ENCODE measurements around the gene XKR7.

Gene XKR7

DNA sequence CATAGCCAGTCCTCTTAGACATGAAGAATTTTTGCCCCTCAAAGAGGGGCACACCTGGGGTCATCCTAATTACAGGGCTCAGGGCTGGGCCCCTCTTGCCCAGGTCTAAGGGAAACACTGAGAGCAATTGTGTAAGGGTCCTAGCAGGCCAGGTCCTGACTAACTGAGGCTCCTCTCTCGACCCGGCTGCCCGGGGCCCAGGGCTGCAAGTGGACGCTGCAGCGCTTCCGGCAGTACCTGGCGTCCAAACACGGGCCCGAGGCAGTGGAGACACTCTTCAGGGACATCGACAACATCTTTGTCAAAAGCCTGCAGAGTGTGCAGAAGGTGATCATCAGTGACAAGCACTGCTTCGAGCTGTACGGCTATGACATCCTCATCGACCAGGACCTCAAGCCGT lies 33.5 kb upstream of the XKR7 start:
- no peak for ATAC-seq

DNA sequence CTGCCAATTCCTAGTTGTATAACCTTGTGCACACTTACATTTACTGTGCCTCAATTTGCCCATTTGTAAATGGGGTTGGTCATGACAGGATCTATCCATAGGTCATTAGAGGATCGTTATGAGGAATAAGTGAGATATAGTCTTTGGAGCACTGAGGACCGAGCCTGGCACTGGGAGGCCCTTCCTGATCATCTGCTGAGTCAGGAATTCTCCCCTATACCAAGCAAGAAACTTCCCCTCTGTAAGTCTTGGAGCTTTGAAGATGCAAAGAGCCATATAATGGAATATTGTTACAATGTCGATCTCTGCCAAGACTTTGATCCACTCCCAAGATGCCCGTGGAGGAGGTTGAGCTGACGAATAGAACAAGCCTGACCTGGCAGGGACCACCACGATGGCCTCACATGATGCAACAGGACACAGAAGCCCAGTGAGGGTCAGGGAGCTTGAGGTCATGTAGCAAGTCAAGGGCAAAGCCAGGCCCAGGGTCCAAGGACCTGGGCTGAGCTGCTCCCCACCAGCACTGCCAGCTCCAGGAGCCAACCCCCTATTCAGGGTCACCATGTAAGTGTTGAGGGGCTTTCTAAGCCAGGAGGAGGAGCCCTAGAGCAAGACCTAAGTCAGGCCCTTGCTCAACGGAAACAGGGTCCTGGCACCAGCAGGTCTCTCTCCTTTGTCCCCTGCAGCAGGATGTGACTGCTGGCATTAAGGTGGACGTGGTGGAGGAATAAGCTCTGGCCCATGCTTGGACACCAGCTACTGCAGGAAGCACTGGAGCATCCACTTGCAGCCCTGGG lies 32.8 kb upstream of the XKR7 start:
- ATAC-seq, result no peak
- TF ChIP-seq ZC3H10 (CRISPR knock-in tag; IDR thresholded peaks at IDR 0.05), result no peak
- TF ChIP-seq GLIS3 (CRISPR knock-in tag; IDR thresholded peaks at IDR 0.05), result no peak
- TF ChIP-seq, protein P1, sequence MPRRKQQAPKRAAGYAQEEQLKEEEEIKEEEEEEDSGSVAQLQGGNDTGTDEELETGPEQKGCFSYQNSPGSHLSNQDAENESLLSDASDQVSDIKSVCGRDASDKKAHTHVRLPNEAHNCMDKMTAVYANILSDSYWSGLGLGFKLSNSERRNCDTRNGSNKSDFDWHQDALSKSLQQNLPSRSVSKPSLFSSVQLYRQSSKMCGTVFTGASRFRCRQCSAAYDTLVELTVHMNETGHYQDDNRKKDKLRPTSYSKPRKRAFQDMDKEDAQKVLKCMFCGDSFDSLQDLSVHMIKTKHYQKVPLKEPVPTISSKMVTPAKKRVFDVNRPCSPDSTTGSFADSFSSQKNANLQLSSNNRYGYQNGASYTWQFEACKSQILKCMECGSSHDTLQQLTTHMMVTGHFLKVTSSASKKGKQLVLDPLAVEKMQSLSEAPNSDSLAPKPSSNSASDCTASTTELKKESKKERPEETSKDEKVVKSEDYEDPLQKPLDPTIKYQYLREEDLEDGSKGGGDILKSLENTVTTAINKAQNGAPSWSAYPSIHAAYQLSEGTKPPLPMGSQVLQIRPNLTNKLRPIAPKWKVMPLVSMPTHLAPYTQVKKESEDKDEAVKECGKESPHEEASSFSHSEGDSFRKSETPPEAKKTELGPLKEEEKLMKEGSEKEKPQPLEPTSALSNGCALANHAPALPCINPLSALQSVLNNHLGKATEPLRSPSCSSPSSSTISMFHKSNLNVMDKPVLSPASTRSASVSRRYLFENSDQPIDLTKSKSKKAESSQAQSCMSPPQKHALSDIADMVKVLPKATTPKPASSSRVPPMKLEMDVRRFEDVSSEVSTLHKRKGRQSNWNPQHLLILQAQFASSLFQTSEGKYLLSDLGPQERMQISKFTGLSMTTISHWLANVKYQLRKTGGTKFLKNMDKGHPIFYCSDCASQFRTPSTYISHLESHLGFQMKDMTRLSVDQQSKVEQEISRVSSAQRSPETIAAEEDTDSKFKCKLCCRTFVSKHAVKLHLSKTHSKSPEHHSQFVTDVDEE (CRISPR knock-in tag; IDR thresholded peaks at IDR 0.05), result no peak
- TF ChIP-seq CSDC2 (CRISPR knock-in tag; IDR thresholded peaks at IDR 0.05), result no peak
- TF ChIP-seq, protein P2, sequence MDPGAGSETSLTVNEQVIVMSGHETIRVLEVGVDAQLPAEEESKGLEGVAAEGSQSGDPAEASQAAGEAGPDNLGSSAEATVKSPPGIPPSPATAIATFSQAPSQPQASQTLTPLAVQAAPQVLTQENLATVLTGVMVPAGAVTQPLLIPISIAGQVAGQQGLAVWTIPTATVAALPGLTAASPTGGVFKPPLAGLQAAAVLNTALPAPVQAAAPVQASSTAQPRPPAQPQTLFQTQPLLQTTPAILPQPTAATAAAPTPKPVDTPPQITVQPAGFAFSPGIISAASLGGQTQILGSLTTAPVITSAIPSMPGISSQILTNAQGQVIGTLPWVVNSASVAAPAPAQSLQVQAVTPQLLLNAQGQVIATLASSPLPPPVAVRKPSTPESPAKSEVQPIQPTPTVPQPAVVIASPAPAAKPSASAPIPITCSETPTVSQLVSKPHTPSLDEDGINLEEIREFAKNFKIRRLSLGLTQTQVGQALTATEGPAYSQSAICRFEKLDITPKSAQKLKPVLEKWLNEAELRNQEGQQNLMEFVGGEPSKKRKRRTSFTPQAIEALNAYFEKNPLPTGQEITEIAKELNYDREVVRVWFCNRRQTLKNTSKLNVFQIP (CRISPR knock-in tag; IDR thresholded peaks at IDR 0.05; ENCODE audit: borderline replicate concordance, low read depth), result no peak
- no peak for TF ChIP-seq TCF4 (CRISPR knock-in tag; IDR thresholded peaks at IDR 0.05; ENCODE audit: borderline replicate concordance)
- TF ChIP-seq RARB (CRISPR knock-in tag; IDR thresholded peaks at IDR 0.05), result no peak
- no peak for TF ChIP-seq ZNF70 (CRISPR knock-in tag; IDR thresholded peaks at IDR 0.05)
- no peak for TF ChIP-seq ZFP3 (CRISPR knock-in tag; IDR thresholded peaks at IDR 0.05)
- no peak for TF ChIP-seq PPARA (CRISPR knock-in tag; IDR thresholded peaks at IDR 0.05; ENCODE audit: borderline replicate concordance)
- TF ChIP-seq, protein P3, sequence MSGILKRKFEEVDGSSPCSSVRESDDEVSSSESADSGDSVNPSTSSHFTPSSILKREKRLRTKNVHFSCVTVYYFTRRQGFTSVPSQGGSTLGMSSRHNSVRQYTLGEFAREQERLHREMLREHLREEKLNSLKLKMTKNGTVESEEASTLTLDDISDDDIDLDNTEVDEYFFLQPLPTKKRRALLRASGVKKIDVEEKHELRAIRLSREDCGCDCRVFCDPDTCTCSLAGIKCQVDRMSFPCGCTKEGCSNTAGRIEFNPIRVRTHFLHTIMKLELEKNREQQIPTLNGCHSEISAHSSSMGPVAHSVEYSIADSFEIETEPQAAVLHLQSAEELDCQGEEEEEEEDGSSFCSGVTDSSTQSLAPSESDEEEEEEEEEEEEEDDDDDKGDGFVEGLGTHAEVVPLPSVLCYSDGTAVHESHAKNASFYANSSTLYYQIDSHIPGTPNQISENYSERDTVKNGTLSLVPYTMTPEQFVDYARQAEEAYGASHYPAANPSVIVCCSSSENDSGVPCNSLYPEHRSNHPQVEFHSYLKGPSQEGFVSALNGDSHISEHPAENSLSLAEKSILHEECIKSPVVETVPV (CRISPR knock-in tag; IDR thresholded peaks at IDR 0.05), result no peak
- no peak for TF ChIP-seq ISL1 (CRISPR knock-in tag; IDR thresholded peaks at IDR 0.05)
- no peak for TF ChIP-seq ZNF565 (CRISPR knock-in tag; conservative IDR thresholded peaks at IDR 0.05; ENCODE audit: low read depth)
- TF ChIP-seq ARNTL (CRISPR knock-in tag; IDR thresholded peaks at IDR 0.05; ENCODE audit: borderline replicate concordance, low read depth), result no peak
- TF ChIP-seq, protein P4, sequence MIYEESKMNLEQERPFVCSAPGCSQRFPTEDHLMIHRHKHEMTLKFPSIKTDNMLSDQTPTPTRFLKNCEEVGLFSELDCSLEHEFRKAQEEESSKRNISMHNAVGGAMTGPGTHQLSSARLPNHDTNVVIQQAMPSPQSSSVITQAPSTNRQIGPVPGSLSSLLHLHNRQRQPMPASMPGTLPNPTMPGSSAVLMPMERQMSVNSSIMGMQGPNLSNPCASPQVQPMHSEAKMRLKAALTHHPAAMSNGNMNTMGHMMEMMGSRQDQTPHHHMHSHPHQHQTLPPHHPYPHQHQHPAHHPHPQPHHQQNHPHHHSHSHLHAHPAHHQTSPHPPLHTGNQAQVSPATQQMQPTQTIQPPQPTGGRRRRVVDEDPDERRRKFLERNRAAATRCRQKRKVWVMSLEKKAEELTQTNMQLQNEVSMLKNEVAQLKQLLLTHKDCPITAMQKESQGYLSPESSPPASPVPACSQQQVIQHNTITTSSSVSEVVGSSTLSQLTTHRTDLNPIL (CRISPR knock-in tag; IDR thresholded peaks at IDR 0.05; ENCODE audit: low read depth), result no peak

More for the DNA sequence above, 33.5 kb upstream of the XKR7 start:
- TF ChIP-seq, protein P2 (CRISPR knock-in tag; IDR thresholded peaks at IDR 0.05; ENCODE audit: borderline replicate concordance, low read depth), result no peak
- TF ChIP-seq, protein P3 (CRISPR knock-in tag; IDR thresholded peaks at IDR 0.05), result no peak
- TF ChIP-seq, protein P1 (CRISPR knock-in tag; IDR thresholded peaks at IDR 0.05), result no peak
- TF ChIP-seq TCF4 (CRISPR knock-in tag; IDR thresholded peaks at IDR 0.05; ENCODE audit: borderline replicate concordance), result no peak
- TF ChIP-seq SNAI2 (CRISPR knock-in tag; IDR thresholded peaks at IDR 0.05), result no peak
- TF ChIP-seq RARB (CRISPR knock-in tag; IDR thresholded peaks at IDR 0.05), result no peak
- TF ChIP-seq, protein P5, sequence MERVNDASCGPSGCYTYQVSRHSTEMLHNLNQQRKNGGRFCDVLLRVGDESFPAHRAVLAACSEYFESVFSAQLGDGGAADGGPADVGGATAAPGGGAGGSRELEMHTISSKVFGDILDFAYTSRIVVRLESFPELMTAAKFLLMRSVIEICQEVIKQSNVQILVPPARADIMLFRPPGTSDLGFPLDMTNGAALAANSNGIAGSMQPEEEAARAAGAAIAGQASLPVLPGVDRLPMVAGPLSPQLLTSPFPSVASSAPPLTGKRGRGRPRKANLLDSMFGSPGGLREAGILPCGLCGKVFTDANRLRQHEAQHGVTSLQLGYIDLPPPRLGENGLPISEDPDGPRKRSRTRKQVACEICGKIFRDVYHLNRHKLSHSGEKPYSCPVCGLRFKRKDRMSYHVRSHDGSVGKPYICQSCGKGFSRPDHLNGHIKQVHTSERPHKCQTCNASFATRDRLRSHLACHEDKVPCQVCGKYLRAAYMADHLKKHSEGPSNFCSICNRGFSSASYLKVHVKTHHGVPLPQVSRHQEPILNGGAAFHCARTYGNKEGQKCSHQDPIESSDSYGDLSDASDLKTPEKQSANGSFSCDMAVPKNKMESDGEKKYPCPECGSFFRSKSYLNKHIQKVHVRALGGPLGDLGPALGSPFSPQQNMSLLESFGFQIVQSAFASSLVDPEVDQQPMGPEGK (CRISPR knock-in tag; IDR thresholded peaks at IDR 0.05; ENCODE audit: borderline replicate concordance), result no peak
- TF ChIP-seq ISL1 (CRISPR knock-in tag; IDR thresholded peaks at IDR 0.05), result no peak
